Measurements from ENCODE around the gene MIA2.

DNA sequence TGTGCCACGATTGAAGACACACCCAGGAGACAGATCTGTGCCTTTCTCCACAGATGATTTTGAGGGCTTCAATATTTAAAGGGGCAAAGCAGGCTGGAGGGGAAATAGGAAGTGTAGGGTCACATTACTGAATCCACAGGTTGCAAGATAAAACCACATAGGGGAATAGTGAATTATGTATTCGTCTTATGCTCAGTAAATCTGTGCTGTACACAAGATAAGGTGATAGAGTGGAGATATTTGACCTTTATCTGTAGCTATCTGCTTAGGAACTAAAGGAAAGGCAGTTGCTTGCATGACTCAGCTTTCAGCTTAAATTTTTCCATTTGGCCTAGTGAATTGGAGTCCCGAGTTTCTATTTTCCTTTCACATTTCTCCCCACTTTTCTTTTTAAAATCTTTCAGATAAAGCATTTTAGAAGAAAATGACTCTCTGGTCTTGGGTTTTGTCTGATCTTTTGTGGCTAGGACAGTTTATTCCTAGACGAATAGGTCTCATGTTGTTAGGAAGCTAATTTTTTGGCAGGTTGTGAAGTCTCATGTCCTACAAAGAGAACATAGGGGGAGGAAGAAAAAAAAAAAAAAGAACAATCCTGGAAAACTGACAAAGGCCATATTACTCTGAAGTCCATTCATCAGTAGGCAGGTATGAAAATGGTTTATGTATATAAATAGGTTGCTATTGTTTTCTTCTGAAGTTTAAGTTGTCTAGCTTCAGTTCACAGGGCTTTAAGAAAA is 143.1 kb downstream of the MIA2 start:
- no peak for TF ChIP-seq EZH2 (IDR thresholded peaks at IDR 0.05; ENCODE audit: borderline replicate concordance)
- TF ChIP-seq CTCF (IDR thresholded peaks at IDR 0.05; ENCODE audit: poor library complexity) = no peak

All from hepatocyte (in vitro differentiated cells).